ENCODE results near the gene TFCP2L1. TPM values are rescaled to one million over a fixed set of nuclear protein-coding genes. Genes with fewer than 3 reads are reported as not detected.
A peak's percentile ranks its signal among the peaks of the same experiment; 100 is the strongest.

Gene TFCP2L1
- total and polyA plus RNA-seq, 5 experiments from 2014 or later: 0.53 TPM; not detected in 4

DNA sequence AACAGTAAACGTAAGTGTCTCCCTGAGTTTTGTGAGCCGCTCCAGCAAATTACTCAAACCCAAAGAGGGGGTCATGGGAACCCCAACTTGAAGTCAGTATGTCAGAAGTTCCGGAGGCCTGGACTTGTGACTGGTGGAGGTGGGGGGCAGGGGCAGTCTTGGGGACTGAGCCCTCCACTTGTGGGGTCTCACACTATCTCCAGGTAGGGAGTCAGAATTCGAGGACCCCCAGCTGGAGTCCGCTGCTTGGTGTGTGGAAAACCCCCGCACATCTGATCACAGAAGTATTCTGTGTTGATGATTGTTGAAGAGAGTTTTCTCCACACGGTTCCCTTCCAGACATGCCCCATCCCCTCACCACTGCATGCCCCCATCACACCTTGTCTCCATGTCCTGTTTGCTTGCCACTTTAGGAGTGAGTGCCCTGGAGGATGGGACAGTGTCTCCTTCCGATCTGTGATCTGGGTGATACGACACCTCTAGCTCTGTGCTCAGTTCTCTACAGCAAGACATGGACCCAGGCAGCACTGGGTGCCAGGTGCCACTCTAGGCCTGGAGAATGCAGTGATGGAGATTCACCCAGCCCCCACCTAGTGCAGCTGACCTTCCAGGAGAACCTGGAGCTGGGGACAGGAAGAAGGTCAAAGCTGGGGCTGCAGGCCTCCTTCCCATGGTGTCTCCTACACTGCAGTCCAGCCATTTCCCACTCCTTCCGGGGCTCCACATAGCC is 85.6 kb downstream of the TFCP2L1 start:
- ATAC-seq: no peak
- Mint-ChIP-seq H3K9me3 (no peaks in the 10 kb centered on the region), H3K4me3 (no peak overlapping the region), H3K36me3 (no peaks in the 10 kb centered on the region), H3K27me3 (peaks cover 0 to 2% (median 0%) of the 10 kb centered on the region in 5 donors), H3K27ac (peak overlapping the region in 1 of 10 donors; percentile 72), H3K4me1 (no peaks in the 10 kb centered on the region)
- POLR2A ChIA-PET: no interaction called here
- no peak for DNase-seq

DNA sequence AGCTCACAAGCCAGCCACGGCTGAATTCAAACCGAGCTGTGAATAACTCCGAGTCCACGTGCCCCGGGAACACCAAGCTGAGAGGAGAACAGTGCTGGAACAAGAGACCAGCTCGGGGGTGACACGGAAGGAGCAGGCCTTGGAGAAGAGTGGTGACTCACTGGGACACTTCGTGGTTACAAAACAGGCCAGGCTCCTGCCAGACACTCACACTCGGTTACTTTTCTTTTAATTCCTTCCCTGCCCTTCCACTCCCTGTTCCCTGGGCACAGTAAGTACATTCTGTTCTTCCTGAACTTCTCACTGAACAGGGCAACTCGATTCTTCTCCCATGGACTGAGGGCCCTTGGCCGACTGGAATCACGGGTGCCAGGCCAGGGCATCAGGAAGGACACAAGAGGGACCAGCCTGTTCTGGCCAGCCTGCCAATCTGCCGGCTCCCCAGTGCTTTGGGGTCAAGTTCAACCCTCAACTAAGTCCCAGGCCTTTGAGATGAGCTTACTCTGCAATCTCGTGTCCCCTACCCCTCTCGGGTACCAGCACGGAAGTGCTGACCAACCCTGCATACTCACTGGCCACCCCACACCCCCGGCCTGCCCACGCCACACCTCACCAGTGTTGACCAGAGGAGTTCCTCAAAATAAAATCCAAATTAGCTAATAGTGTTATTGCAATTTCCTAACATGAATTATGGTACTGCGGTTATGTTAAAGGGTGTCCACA is 87.5 kb downstream of the TFCP2L1 start:
- DNase-seq: no peak
- POLR2A ChIA-PET: no interaction called here
- no peak overlapping the region for H3K4me3 Mint-ChIP-seq

DNA sequence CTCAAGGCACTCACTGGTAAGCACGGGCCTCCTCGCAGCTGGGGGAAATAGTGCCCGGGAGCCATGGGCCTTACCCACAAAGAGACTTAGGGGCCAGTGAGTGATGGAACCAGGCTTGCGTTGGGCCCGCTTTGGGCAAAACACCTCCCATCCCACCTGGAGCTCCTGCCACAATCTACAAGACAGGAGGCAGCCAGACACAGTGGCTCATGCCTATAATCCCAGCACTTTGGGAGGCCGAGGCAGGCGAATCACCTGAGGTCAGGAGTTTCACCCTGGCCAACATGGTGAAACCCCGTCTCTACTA is 88.2 kb downstream of the TFCP2L1 start:
- Mint-ChIP-seq H3K27ac (no peak overlapping the region), H3K27me3 (peaks cover 0 to 2% (median 0%) of the 10 kb centered on the region in 5 donors), H3K4me1 (no peaks in the 10 kb centered on the region), H3K36me3 (no peaks in the 10 kb centered on the region), H3K4me3 (no peak overlapping the region), H3K9me3 (no peaks in the 10 kb centered on the region)
- POLR2A ChIA-PET: no interaction called here
- DNase-seq: no peak
- ATAC-seq: no peak

More for the DNA sequence above, 87.5 kb downstream of the TFCP2L1 start:
- Mint-ChIP-seq H3K27me3 (peaks cover 0 to 2% (median 0%) of the 10 kb centered on the region in 5 donors), H3K27ac (no peak overlapping the region), H3K36me3 (no peaks in the 10 kb centered on the region), H3K9me3 (no peaks in the 10 kb centered on the region), H3K4me1 (no peaks in the 10 kb centered on the region)
- no peak for ATAC-seq

DNA sequence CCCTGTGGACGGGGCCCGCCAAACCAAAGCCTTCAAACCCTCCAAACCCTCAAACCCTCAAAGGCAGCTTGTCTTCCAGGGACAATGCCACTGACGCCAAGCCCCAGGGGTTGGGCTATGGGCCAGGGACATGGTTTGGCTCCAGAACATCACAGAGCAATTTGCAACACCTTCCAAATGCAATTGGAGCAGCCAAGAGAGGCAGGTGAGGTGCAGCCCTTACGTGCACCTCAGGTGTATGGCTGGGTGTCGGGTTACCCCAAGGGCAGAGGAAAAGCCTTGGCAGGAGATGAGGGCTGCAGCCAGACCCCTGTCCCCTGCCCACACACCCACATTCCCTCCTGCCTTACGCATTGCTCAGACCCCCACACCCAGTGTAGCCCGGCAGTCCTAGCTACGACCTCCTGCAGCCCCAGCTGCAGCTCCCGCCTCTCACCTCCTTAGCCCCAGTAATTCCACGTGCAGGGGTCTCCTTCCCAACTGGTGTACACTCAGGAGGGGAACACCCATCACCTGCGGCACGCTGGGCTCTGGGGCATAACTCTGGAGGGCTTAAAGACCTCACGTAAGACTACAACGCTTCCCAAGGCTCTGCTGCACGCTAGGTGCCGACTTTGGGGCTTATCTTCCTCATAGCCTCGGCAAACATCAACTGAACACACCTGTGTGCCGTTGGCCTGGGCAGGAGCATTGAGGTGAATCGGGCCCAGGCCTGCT is 88.7 kb downstream of the TFCP2L1 start:
- H3K9me3 Mint-ChIP-seq: no peaks in the 10 kb centered on the region
- no peak overlapping the region for H3K4me3 Mint-ChIP-seq
- H3K4me1 Mint-ChIP-seq: no peaks in the 10 kb centered on the region
- H3K36me3 Mint-ChIP-seq: no peaks in the 10 kb centered on the region
- peaks cover 0 to 2% (median 0%) of the 10 kb centered on the region in 5 donors for H3K27me3 Mint-ChIP-seq
- DNase-seq: no peak
- POLR2A ChIA-PET: no interaction called here
- H3K27ac Mint-ChIP-seq: no peak overlapping the region
- no peak for ATAC-seq

DNA sequence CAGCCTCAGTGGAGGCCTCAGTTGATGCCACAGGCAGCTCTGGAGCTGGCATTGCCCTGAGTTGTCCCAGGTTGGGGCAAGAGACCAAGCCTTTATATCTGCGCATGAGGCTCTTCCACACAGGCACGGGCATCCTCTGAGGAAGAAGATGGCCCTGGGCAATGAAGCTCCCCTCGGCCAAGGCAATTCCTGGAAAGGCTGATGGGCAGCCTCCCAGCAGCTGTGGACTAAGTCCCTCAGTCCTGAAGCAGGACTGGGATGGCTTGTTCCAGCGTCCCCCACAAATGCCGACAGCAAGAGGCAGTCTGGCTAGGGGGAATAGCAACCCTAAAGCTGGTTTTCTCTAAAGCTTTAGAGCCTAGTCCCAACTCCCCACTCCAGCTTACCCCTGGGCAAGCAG is 90.0 kb downstream of the TFCP2L1 start:
- DNase-seq: no peak
- POLR2A ChIA-PET: no interaction called here
- ATAC-seq: no peak
- Mint-ChIP-seq H3K4me3 (no peak overlapping the region), H3K27me3 (peaks cover 0 to 2% (median 0%) of the 10 kb centered on the region in 5 donors), H3K9me3 (no peaks in the 10 kb centered on the region), H3K27ac (no peak overlapping the region), H3K36me3 (no peaks in the 10 kb centered on the region), H3K4me1 (no peaks in the 10 kb centered on the region)

DNA sequence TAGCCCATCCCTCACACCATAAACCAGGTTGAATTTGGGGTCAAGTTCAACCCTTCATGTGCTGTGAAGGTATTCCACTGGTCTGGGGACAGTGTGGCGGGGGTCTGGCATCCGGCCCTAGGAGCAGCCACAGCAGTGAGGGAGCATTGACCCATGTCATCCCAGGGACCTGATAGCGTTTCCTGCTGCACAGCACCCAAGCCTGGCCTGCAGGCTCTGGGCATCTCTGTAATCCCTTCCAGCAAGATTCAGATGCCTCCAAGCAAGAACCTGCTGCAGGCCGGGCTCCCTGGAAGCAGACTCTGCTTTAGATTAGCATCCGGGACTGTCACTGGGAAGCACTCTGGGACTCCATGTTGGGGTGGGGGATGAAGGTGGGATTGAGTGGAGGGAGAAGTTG is 90.4 kb downstream of the TFCP2L1 start:
- Mint-ChIP-seq H3K27ac (peak overlapping the region in 1 of 10 donors; percentile 56), H3K4me3 (no peak overlapping the region), H3K4me1 (no peaks in the 10 kb centered on the region), H3K9me3 (no peaks in the 10 kb centered on the region), H3K36me3 (no peaks in the 10 kb centered on the region), H3K27me3 (peaks cover 0 to 2% (median 0%) of the 10 kb centered on the region in 5 donors)
- ATAC-seq: no peak
- no peak for DNase-seq
- POLR2A ChIA-PET: no interaction called here

DNA sequence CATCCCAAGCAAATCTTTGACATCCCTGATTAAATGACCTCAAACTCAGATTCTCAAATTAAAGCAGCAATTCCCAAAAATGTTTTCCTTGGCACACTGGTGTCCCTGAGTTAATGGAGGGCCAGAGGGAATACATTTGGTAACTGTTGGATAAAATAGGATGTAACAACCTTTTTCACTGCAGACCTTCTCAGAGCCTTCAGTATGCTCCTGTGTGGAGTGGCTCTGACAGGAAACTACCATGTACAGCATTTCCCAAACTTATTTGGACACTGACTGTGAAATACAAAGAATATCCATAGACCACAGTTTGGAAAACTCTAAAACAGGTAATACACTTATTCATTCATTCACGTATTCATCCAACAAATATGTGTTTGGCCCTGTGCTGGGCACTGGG is 91.8 kb downstream of the TFCP2L1 start:
- peaks cover 0 to 4% (median 0%) of the 10 kb centered on the region in 5 donors for H3K27me3 Mint-ChIP-seq
- no peaks in the 10 kb centered on the region for H3K4me1 Mint-ChIP-seq
- H3K4me3 Mint-ChIP-seq: no peak overlapping the region
- no peak for DNase-seq
- H3K9me3 Mint-ChIP-seq: no peaks in the 10 kb centered on the region
- no peak overlapping the region for H3K27ac Mint-ChIP-seq
- no peaks in the 10 kb centered on the region for H3K36me3 Mint-ChIP-seq
- POLR2A ChIA-PET: no interaction called here
- ATAC-seq: no peak

DNA sequence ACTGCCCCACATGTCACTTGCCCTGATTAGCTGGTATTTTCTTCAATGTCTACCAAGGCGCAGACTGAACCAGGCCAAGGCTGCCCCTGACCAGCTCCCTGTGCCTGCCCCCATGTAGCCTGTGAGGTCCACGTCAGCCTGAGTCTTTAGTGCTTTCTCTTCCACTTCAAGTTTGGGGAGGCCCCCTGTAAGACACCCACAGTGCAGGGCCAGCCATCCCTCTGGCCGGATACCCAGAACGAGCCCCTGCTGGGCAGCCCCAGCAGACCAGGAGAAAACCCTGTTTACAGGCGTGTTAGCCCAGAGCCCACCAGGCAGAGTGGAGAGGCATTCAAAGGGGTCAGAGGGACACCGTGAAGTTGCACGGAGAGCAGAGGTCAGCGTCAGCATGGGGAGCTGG is 92.4 kb downstream of the TFCP2L1 start:
- Mint-ChIP-seq H3K27ac (no peak overlapping the region), H3K27me3 (peaks cover 0 to 5% (median 0%) of the 10 kb centered on the region in 5 donors)
- no peak for DNase-seq

DNA sequence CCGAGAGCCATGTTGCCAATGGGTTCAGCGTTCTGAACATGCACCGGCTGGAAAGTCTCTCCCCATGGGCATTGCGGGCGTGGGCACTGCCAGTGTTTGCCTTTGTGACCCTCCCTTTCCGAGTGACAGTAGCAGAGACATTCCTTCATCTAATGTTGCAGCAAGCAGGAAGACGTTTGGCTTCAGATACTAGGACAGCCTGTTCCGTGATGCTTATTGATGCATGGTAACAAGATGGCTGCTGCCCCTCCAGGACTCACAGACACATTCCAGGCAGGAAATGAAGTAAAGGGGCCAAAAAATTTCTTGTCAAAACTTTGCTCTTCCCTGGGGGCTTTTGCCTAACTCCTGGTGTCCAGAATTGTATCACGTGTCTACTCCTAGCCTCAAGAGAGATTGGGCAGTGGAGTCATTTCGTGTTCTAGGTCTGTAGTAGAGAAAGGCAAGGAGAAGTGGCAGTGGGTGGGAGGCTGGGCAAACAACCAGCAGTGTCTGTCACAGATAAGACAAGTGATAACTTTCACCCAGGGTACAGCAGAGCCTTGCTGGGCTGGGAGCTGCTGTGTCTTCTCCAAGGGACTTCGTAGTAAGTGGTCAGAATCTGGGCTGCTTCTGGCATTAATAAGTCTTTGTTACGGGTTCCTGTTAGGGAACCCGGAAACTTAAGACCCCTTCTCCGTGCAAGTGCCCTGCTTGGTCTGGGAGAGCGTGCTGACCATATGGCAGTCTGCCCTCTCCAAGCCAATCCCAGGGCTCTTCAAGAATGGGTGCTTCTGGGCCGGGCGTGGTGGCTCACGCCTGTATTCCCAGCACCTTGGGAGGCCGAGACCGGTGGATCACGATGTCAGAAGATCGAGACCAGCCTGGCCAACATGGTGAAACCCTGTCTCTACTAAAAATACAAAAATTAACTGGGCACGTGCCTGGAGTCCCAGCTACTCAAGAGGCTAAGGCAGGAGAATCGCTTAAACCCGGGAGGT is 93.5 kb downstream of the TFCP2L1 start:
- Mint-ChIP-seq H3K9me3 (no peaks in the 10 kb centered on the region), H3K36me3 (no peaks in the 10 kb centered on the region), H3K27me3 (peaks cover 0 to 5% (median 0%) of the 10 kb centered on the region in 5 donors), H3K27ac (no peak overlapping the region), H3K4me1 (no peaks in the 10 kb centered on the region), H3K4me3 (no peak overlapping the region)
- ATAC-seq (no peak), DNase-seq (no peak)
- POLR2A ChIA-PET: no interaction called here

More for the DNA sequence above, 92.4 kb downstream of the TFCP2L1 start:
- no peak overlapping the region for H3K4me3 Mint-ChIP-seq
- H3K9me3 Mint-ChIP-seq: no peaks in the 10 kb centered on the region
- no peaks in the 10 kb centered on the region for H3K36me3 Mint-ChIP-seq
- POLR2A ChIA-PET: no interaction called here
- no peak for ATAC-seq
- H3K4me1 Mint-ChIP-seq: no peaks in the 10 kb centered on the region

DNA sequence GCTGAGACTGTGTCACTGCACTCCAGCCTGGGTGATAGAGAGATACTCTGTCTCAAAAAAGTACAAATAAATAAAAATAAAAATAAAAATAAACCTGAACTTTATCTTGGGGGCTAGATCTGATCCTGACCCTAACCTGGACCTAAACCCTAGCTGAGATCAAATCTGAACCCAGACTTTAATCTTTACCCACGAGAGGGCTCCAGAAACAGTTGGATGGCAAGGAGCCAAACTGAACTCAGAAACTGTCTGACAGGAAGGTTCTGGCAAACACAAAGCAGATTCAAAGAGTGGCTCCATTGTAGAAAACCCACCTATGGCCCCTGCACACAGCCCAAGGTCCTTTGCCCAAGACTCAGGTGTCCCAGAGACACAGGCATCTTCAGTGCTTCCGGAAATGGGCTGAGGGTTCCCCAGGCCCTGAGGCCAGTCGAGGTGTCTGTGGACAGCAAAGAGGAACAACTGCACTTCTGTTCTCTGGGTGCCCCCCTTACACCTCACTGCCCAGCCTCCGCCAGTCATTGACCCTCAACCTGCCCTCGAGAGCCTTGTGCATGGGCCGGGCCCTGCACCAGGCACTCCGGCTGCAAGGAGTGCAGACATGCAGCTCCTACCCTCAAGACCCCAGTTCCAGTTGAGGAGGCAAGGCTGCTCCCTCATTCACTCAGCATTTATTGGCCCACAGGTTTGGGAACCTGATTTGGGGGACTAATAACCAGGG is 95.2 kb downstream of the TFCP2L1 start:
- no peak for DNase-seq
- Mint-ChIP-seq H3K4me1 (no peaks in the 10 kb centered on the region), H3K36me3 (no peaks in the 10 kb centered on the region), H3K27me3 (peaks cover 0 to 5% (median 0%) of the 10 kb centered on the region in 5 donors), H3K9me3 (no peaks in the 10 kb centered on the region), H3K27ac (no peak overlapping the region), H3K4me3 (no peak overlapping the region)
- ATAC-seq: no peak
- POLR2A ChIA-PET: no interaction called here

DNA sequence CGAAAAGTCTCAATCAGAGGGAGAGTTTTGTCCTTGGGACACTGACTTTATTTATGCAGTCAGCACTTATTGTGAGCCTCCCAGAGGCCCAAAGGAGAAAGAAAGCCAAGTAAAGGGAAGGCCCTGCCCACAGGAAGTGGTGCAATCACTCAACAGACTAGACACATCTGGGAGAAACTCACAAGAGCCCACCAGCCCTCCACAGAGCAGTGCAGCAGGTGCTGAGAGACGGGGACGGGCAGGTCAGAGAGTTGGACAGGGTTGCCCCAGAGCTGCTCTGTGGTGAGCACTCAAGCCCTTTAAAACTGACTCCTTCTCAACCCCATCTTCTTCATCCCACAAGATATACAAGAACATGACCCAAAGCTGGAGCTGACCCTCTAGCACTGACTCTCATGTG is 96.0 kb downstream of the TFCP2L1 start:
- POLR2A ChIA-PET: no interaction called here
- no peak for ATAC-seq
- Mint-ChIP-seq H3K4me1 (no peaks in the 10 kb centered on the region), H3K4me3 (no peak overlapping the region), H3K9me3 (no peaks in the 10 kb centered on the region), H3K27ac (no peak overlapping the region), H3K36me3 (no peaks in the 10 kb centered on the region), H3K27me3 (peaks cover 0 to 5% (median 0%) of the 10 kb centered on the region in 5 donors)
- no peak for DNase-seq

DNA sequence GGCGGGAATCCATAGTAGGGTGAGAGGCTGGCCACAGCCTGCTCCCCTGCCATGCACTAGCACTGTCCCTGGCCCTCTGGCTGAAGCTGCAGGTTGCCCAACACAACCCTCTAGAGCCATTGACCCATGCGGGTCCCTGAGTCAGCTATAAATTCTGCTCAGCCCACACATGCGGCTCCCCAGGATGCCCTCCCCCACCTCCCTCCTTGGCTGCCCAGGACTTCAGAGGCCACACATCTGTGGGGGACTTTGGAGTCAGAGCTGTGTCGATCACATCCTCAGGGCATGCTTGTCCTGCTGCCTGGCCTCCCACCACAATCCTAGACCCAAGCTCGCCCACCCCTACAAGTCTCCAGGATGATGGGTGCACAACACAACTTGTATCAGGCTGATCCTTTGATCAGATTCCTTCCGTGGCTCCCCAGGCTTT is 97.0 kb downstream of the TFCP2L1 start:
- no peak for DNase-seq
- Mint-ChIP-seq H3K36me3 (no peaks in the 10 kb centered on the region), H3K4me1 (no peaks in the 10 kb centered on the region), H3K27ac (peak overlapping the region in 1 of 10 donors; percentile 15), H3K4me3 (no peak overlapping the region), H3K9me3 (no peaks in the 10 kb centered on the region), H3K27me3 (peaks cover 0 to 5% (median 0%) of the 10 kb centered on the region in 5 donors)
- POLR2A ChIA-PET: no interaction called here
- ATAC-seq: no peak
